ENCODE results near the gene TMEM232. TPM values are rescaled to one million over a fixed set of nuclear protein-coding genes. Genes with fewer than 3 reads are reported as not detected.

TMEM232 gene
- total RNA-seq, 2 donors from 2014 or later, result 1.7 to 2.1 TPM

- intact Hi-C loops (cut with DNase I), result no loop called here
- no peak for ATAC-seq
- no peak for DNase-seq
These were observed 82.1 kb downstream of the TMEM232 start for GRCh38 chr5:110644357-110644756.

- ATAC-seq (no peak), DNase-seq (no peak)
- intact Hi-C loops (cut with DNase I), result no loop called here
These were observed 87.2 kb downstream of the TMEM232 start for GRCh38 chr5:110638970-110639902.

GRCh38 chr5:110634475-110634874 lies 92.0 kb downstream of the TMEM232 start:
- intact Hi-C loops (cut with DNase I), result no loop called here
- ATAC-seq (no peak), DNase-seq (no peak)

GRCh38 chr5:110631236-110631635 lies 95.2 kb downstream of the TMEM232 start:
- ATAC-seq (no peak), DNase-seq (no peak)
- intact Hi-C loops (cut with DNase I), result no loop called here

- DNase-seq, result no peak
- no peak for ATAC-seq
- intact Hi-C loops (cut with DNase I), result no loop called here
These were observed 96.1 kb downstream of the TMEM232 start for GRCh38 chr5:110630350-110630749.

- intact Hi-C loops (cut with DNase I), result no loop called here
- ATAC-seq (peak in 1 of 2 donors; percentile 23), DNase-seq (no peak)
These were observed 101.0 kb downstream of the TMEM232 start for GRCh38 chr5:110625376-110625999.

GRCh38 chr5:110623874-110624273 lies 102.6 kb downstream of the TMEM232 start:
- ATAC-seq (no peak), DNase-seq (no peak)
- intact Hi-C loops (cut with DNase I), result no loop called here

GRCh38 chr5:110618941-110619340 lies 107.5 kb downstream of the TMEM232 start:
- DNase-seq (no peak), ATAC-seq (no peak)
- intact Hi-C loops (cut with DNase I), result no loop called here

GRCh38 chr5:110616009-110616408 lies 110.5 kb downstream of the TMEM232 start:
- no peak for DNase-seq
- no peak for ATAC-seq
- intact Hi-C loops (cut with DNase I), result no loop called here

GRCh38 chr5:110612794-110613247 lies 113.7 kb downstream of the TMEM232 start:
- intact Hi-C loops (cut with DNase I), result no loop called here
- ATAC-seq, result no peak

GRCh38 chr5:110611817-110612216 lies 114.7 kb downstream of the TMEM232 start:
- ATAC-seq, result no peak
- no peak for DNase-seq
- intact Hi-C loops (cut with DNase I), result no loop called here

More at GRCh38 chr5:110612794-110613247, 113.7 kb downstream of the TMEM232 start:
- no peak for DNase-seq

- ATAC-seq, result no peak
- no peak for DNase-seq
- intact Hi-C loops (cut with DNase I), result no loop called here
These were observed 131.6 kb downstream of the TMEM232 start for GRCh38 chr5:110594866-110595265.

- intact Hi-C loops (cut with DNase I), result no loop called here
- DNase-seq, result no peak
- ATAC-seq, result no peak
These were observed 136.3 kb downstream of the TMEM232 start for GRCh38 chr5:110590187-110590586.

GRCh38 chr5:110588286-110588980 lies 138.0 kb downstream of the TMEM232 start:
- intact Hi-C loops (cut with DNase I), result no loop called here
- DNase-seq (no peak), ATAC-seq (no peak)

GRCh38 chr5:110580625-110581024 lies 145.8 kb downstream of the TMEM232 start:
- DNase-seq, result no peak
- ATAC-seq, result no peak
- intact Hi-C loops (cut with DNase I), result no loop called here

GRCh38 chr5:110572729-110573128 lies 153.7 kb downstream of the TMEM232 start:
- intact Hi-C loops (cut with DNase I), result no loop called here
- DNase-seq (no peak), ATAC-seq (no peak)

GRCh38 chr5:110562191-110562590 lies 164.3 kb downstream of the TMEM232 start:
- intact Hi-C loops (cut with DNase I), result no loop called here
- DNase-seq (no peak), ATAC-seq (no peak)

- DNase-seq (no peak), ATAC-seq (no peak)
- intact Hi-C loops (cut with DNase I), result no loop called here
These were observed 165.0 kb downstream of the TMEM232 start for GRCh38 chr5:110561510-110561909.

- intact Hi-C loops (cut with DNase I), result no loop called here
- DNase-seq (no peak), ATAC-seq (no peak)
These were observed 177.2 kb downstream of the TMEM232 start for GRCh38 chr5:110549301-110549700.

GRCh38 chr5:110548171-110548570 lies 178.3 kb downstream of the TMEM232 start:
- intact Hi-C loops (cut with DNase I), result no loop called here
- ATAC-seq (no peak), DNase-seq (no peak)

Measured in left cardiac atrium (tissue), 4 donors.